Muscle of leg (tissue), 11 donors: ENCODE data around the gene SLF2. TPM values are rescaled to one million over a fixed set of nuclear protein-coding genes. Genes with fewer than 3 reads are reported as not detected.

Experiments used
- DNase-seq: peaks from one replicate; pipeline ENCODE4 v3.0.0; 2013
- H3K27ac ChIP-seq: one replicate; pipeline ENCODE4 v1.5.1; 2013; ENCODE audit warnings: mild to moderate bottlenecking, low read length, control low read depth
- H3K27me3 ChIP-seq: one replicate; pipeline ENCODE4 v1.6.1; 2013; ENCODE audit warnings: low read length; ENCODE audit not compliant: control insufficient read depth, insufficient read depth
- H3K36me3 ChIP-seq: one replicate; pipeline ENCODE4 v1.6.1; 2013; ENCODE audit warnings: low read length; ENCODE audit not compliant: control insufficient read depth, insufficient read depth
- H3K4me1 ChIP-seq: one replicate; pipeline ENCODE4 v1.6.1; 2013; ENCODE audit warnings: low read length; ENCODE audit not compliant: control insufficient read depth, insufficient read depth
- H3K4me3 ChIP-seq: one replicate; pipeline ENCODE4 v1.5.1; 2013; ENCODE audit warnings: low read length, control low read depth
- H3K9me3 ChIP-seq: replicated peaks from 2 replicates; pipeline ENCODE4 v1.6.1; 2013; ENCODE audit warnings: low read depth, low read length; ENCODE audit not compliant: control insufficient read depth
- WGBS: methylation state at CpG from one replicate; pipeline ENCODE4 v1.1.5; 2013; ENCODE audit warnings: missing lambda C conversion rate; ENCODE audit not compliant: insufficient coverage; 5-methylcytosine and 5-hydroxymethylcytosine counted together
- polyA plus RNA-seq, 8 donors: library from polyadenylated mRNA; unstranded; fragments of 120-200 nt; gene quantifications; one replicate each; pipeline versions ENCODE4 v1.2.1 to v1.2.3, GENCODE V29; 2013; ENCODE audit warnings: inconsistent platforms in 1 of 8, low replicate concordance in 1 of 8; ENCODE audit not compliant: insufficient read length in 8 of 8, insufficient read depth in 1 of 8
- total RNA-seq: library from RNA; stranded (reverse); fragments of 120-200 nt; gene quantifications from one replicate; pipeline ENCODE4 v1.2.4, GENCODE V29; 2013

SLF2 gene
- total and polyA plus RNA-seq, 9 donors: 59.1 to 113 (median 81.4) TPM

DNA sequence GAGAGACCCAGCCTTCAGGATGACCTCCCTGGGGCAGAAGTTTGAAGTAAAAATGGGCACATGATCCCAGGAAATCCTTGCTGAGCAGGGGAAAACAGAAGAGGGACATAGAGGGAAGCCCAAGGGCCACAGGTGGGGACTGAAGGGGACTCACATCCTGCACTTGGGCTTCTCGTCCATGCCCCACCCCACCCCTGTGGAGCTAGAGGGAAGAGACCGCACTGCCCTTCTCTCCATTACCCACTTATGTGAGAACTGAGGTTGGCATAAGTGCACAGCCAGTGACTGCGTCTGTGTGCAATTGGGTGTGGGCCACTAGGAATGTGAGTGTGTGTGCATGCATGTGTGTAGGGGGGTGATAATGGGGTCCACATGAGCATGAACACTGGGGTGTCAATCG lies 43.4 kb upstream of the SLF2 start:
- Histone ChIP-seq H3K36me3 (no peaks in the 10 kb centered on the region), H3K27me3 (peaks cover 19% of the 10 kb centered on the region), H3K4me3 (no peak overlapping the region), H3K4me1 (peaks cover 5% of the 10 kb centered on the region), H3K9me3 (no peaks in the 10 kb centered on the region), H3K27ac (no peak overlapping the region)
- no peak for DNase-seq
- WGBS: 83% methylated on average over 2 of the region's 4 CpGs

DNA sequence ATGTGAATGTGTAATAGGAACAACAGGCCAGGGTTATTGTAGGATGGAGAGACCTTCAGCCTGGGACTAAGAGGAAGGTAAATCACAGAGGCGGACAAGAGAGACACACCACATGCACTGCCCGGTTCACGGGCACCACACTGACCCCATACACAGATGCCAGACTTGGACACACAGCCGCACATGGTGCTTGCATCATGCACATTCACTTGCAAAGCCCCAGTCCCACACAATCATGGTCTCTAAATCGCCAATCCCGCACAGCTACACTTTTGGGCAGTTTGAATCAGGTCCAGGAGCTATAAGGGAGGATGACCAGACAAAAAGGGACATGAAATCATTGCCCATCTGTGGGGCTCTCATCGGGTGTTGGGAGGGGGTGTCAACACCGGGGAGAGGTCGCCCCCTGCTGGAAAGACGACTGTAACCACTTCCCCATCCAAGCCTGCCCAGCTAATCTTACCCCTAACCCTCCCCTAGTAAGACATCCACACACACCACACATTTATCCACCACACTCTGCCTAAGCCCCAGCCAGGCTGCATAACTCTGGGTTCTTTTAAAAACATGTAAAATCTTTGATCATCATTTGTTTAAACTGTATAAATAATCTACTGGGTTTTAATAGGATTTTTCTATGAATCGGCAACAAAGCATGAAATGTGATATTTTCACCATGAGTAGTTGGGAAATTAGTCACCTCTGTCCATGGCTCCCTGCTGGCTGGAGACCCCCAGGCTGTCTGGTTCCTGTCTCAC lies 40.5 kb upstream of the SLF2 start:
- H3K36me3 ChIP-seq: no peaks in the 10 kb centered on the region
- no peaks in the 10 kb centered on the region for H3K9me3 ChIP-seq
- H3K4me3 ChIP-seq: no peak overlapping the region
- DNase-seq: no peak
- H3K27me3 ChIP-seq: peaks cover 7% of the 10 kb centered on the region
- H3K4me1 ChIP-seq: no peaks in the 10 kb centered on the region
- no peak overlapping the region for H3K27ac ChIP-seq
- WGBS: 35% methylated on average over 4 of the region's 11 CpGs

GRCh38 chr10:100873146-100873826 lies 39.5 kb upstream of the SLF2 start:
- Histone ChIP-seq H3K27ac (no peak overlapping the region), H3K27me3 (peaks cover 8% of the 10 kb centered on the region), H3K4me1 (peaks cover 2% of the 10 kb centered on the region), H3K36me3 (no peaks in the 10 kb centered on the region), H3K9me3 (no peaks in the 10 kb centered on the region), H3K4me3 (no peak overlapping the region)
- 33% methylated on average over 2 of the region's 7 CpGs for WGBS
- DNase-seq: no peak

GRCh38 chr10:100873827-100874326 lies 38.9 kb upstream of the SLF2 start:
- H3K27ac ChIP-seq: no peak overlapping the region
- H3K27me3 ChIP-seq: peaks cover 8% of the 10 kb centered on the region
- no peak for DNase-seq
- no peaks in the 10 kb centered on the region for H3K36me3 ChIP-seq
- H3K4me3 ChIP-seq: no peak overlapping the region
- H3K4me1 ChIP-seq: peaks cover 7% of the 10 kb centered on the region
- WGBS: 43% methylated on average over 8 of the region's 14 CpGs
- H3K9me3 ChIP-seq: no peaks in the 10 kb centered on the region

GRCh38 chr10:100874702-100875483 lies 37.9 kb upstream of the SLF2 start:
- WGBS: 66% methylated on average over 8 of the region's 20 CpGs
- H3K4me1 ChIP-seq: peaks cover 17% of the 10 kb centered on the region
- peaks cover 8% of the 10 kb centered on the region for H3K27me3 ChIP-seq

GRCh38 chr10:100875484-100876166 lies 37.1 kb upstream of the SLF2 start:
- H3K27me3 ChIP-seq: peaks cover 8% of the 10 kb centered on the region
- no peak for DNase-seq
- peaks cover 24% of the 10 kb centered on the region for H3K4me1 ChIP-seq
- H3K27ac ChIP-seq: no peak overlapping the region
- WGBS: no CpG with 5 or more reads among the region's 5 CpGs
- no peaks in the 10 kb centered on the region for H3K36me3 ChIP-seq
- no peak overlapping the region for H3K4me3 ChIP-seq
- no peaks in the 10 kb centered on the region for H3K9me3 ChIP-seq

More at GRCh38 chr10:100874702-100875483, 37.9 kb upstream of the SLF2 start:
- Histone ChIP-seq H3K9me3 (no peaks in the 10 kb centered on the region), H3K36me3 (no peaks in the 10 kb centered on the region), H3K4me3 (no peak overlapping the region), H3K27ac (no peak overlapping the region)
- no peak for DNase-seq

DNA sequence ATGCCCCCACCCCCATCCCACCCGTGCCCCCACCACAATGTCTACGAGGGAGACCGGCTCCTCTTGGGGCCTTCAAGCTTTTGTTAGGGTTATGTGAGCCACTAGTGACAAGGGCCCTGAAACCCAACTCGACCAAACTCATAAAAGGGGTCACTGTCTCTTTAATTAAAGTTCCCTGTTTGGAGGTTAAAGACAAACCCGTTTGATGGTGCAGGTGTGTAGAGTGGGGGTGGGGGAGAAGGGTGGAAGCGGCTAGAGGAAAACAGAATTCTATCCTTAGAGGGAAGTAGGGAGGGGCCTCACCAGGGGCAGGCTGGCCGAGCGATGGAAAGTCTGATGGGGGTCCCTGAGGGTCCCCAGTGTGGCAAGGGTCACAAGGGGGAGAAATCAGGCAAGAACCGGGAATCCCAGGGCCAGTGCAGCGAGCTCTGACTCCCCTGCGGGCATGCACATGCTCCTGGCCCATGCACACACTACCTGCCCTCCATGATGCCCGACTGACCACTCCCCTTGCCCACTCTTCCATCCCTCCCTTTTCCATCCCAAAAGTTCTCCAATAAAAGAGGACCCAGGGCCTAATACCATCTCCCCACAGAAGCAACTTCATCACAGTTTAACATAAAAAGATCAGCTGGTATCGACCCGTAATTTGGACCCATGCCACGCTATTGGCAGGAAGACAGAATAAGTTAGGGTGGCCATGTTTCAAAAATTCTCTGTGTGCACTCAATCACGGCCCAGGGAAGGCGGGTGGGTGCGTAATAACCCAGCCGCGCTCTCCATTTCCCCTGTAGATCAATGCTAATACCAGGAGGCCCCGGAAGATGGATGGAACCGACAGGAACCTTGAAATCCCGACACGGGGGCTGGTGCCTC lies 35.9 kb upstream of the SLF2 start:
- Histone ChIP-seq H3K27me3 (peaks cover 8% of the 10 kb centered on the region), H3K27ac (no peak overlapping the region), H3K4me1 (peaks cover 35% of the 10 kb centered on the region), H3K9me3 (no peaks in the 10 kb centered on the region), H3K36me3 (no peaks in the 10 kb centered on the region), H3K4me3 (no peak overlapping the region)
- 47% methylated on average over 12 of the region's 24 CpGs for WGBS
- DNase-seq: no peak

DNA sequence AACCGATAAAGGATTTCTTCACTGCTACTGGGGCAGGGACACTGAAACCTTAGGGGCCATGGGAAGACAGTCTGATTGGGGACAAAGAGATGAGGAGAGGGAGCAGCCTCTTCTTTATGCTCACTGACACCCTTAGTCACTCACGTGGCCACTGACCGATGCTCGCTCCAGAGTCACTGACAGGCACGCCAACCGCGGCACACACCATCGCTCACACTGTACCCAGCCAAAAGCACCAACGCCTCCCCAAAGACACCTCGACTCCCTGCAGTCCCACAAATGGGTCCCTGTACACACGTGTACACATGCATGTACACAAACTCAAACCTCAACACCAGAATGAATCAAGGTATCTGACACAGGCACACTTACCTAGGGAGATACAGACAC lies 35.3 kb upstream of the SLF2 start:
- Histone ChIP-seq H3K27me3 (peaks cover 8% of the 10 kb centered on the region), H3K27ac (no peak overlapping the region), H3K36me3 (no peaks in the 10 kb centered on the region), H3K9me3 (no peaks in the 10 kb centered on the region), H3K4me3 (no peak overlapping the region), H3K4me1 (peaks cover 41% of the 10 kb centered on the region)
- WGBS: 90% methylated on average over 9 of the region's 11 CpGs
- no peak for DNase-seq

GRCh38 chr10:100878291-100878910 lies 34.4 kb upstream of the SLF2 start:
- Histone ChIP-seq H3K4me1 (peaks cover 51% of the 10 kb centered on the region), H3K27ac (no peak overlapping the region), H3K27me3 (peaks cover 5% of the 10 kb centered on the region), H3K9me3 (no peaks in the 10 kb centered on the region), H3K4me3 (no peak overlapping the region), H3K36me3 (no peaks in the 10 kb centered on the region)
- peak; percentile 86 for DNase-seq
- WGBS: 4% methylated on average over 2 of the region's 5 CpGs
